ENCODE results near the gene OR10H5. TPM values are rescaled to one million over a fixed set of nuclear protein-coding genes. Genes with fewer than 3 reads are reported as not detected.

The OR10H5 gene
- polyA plus RNA-seq, 1 experiment = not detected

DNA sequence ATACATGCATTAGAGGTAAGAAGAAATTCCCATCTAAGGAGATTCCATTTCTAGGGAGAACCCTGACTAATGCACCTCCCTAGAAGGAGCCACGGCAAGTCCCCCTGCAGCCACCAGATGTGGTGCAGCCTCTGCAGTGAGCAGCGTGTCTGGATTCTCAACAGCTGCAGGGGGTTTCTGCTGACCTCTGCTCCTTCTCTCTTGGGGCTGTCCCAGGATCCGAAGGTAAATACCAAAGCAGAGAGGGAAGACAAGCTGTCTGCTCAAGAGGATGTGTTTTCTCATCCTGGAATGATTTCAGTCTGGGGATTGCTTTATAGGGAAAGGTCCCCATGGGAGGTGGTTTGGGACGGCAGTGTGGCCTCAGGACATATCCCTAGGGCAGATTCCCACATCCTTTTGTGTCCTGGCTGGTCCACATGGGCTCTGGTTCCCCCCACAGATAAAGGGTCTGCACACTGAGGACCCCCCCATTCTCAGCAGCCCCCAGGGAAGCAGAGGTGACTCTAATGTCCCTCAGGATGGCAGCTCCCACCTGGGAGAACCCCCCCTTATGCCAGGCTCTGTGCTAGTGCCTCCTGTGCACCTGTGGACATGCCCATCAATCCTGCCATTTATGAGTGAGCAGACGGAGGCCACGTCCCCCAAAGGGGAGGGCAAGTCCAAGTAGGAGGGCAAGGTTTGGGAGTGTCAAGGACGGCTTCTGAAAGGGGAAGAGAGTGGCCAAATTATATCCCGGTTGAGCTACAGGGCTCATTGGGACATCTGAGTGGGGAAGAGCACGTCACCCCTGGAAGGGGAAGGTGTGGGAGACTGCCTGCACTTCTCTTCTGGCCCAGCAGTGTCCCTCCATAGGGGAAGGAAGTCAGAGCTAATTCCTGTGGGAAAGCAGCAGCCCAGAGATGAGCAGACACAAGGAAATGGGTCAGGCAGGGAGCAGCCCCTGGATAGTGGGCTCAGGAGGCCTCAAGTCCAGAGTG lies 10.2 kb upstream of the OR10H5 start:
- Histone ChIP-seq H3K27ac (ENCODE audit: low read depth, low read length) (no peak overlapping the region), H3K4me3 (ENCODE audit: low read depth, low read length) (no peak overlapping the region), H3K9me3 (ENCODE audit: control insufficient read depth, insufficient read depth, low read length) (peaks cover 51% of the 10 kb centered on the region), H3K27me3 (ENCODE audit: control insufficient read depth, insufficient read depth, low read length) (no peaks in the 10 kb centered on the region)
- ChIA-PET CTCF (no interaction called here), POLR2A (no interaction called here)
- TF ChIP-seq, protein P1, sequence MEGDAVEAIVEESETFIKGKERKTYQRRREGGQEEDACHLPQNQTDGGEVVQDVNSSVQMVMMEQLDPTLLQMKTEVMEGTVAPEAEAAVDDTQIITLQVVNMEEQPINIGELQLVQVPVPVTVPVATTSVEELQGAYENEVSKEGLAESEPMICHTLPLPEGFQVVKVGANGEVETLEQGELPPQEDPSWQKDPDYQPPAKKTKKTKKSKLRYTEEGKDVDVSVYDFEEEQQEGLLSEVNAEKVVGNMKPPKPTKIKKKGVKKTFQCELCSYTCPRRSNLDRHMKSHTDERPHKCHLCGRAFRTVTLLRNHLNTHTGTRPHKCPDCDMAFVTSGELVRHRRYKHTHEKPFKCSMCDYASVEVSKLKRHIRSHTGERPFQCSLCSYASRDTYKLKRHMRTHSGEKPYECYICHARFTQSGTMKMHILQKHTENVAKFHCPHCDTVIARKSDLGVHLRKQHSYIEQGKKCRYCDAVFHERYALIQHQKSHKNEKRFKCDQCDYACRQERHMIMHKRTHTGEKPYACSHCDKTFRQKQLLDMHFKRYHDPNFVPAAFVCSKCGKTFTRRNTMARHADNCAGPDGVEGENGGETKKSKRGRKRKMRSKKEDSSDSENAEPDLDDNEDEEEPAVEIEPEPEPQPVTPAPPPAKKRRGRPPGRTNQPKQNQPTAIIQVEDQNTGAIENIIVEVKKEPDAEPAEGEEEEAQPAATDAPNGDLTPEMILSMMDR (IDR thresholded peaks at IDR 0.05; ENCODE audit: low read depth, low read length) = no peak
- no peak for DNase-seq (ENCODE audit: low read depth, low spot score)

DNA sequence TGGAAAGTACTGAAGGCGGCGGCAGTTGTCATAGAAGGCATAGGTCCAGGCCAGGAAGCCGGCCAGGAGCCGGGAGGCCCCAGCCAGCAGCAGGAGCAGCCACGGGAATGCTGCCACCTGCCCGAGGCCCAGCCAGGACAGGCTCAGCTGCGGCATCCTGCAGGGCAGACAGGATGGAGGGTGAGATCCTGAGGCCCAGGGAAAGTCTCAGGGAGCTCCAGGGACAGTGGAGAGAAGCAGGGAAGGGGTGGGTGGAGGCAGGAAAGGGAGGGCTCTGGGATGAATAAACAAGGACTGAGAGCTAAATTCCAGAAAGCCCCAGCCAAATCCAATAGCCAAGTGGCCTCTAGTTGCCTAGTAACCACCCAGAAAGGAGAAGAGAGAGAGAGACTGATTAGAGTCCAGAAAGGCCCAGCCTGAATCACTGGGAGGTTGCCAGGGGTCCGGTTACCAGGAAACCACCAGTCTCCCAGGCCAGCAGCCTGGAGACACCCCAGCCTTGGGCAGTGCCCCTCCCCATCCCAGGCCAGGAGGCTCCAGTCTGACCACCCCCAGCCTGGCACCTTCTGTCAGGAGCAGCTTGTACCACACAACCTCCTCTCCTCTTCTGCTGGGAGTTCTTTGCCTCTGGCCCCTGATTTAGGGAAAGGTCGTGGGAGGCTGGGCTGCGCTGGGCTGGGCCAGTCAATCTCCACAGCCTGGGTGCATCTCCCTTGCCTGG lies 7.5 kb upstream of the OR10H5 start:
- DNase-seq (ENCODE audit: low read depth, low spot score) = no peak
- CTCF ChIA-PET = no interaction called here
- H3K27me3 ChIP-seq (ENCODE audit: control insufficient read depth, insufficient read depth, low read length) = no peaks in the 10 kb centered on the region
- no peak overlapping the region for H3K27ac ChIP-seq (ENCODE audit: low read depth, low read length)
- POLR2A ChIA-PET = no interaction called here
- TF ChIP-seq, protein P1 (IDR thresholded peaks at IDR 0.05; ENCODE audit: low read depth, low read length) = no peak
- H3K4me3 ChIP-seq (ENCODE audit: low read depth, low read length) = no peak overlapping the region
- H3K9me3 ChIP-seq (ENCODE audit: control insufficient read depth, insufficient read depth, low read length) = peaks cover 48% of the 10 kb centered on the region

DNA sequence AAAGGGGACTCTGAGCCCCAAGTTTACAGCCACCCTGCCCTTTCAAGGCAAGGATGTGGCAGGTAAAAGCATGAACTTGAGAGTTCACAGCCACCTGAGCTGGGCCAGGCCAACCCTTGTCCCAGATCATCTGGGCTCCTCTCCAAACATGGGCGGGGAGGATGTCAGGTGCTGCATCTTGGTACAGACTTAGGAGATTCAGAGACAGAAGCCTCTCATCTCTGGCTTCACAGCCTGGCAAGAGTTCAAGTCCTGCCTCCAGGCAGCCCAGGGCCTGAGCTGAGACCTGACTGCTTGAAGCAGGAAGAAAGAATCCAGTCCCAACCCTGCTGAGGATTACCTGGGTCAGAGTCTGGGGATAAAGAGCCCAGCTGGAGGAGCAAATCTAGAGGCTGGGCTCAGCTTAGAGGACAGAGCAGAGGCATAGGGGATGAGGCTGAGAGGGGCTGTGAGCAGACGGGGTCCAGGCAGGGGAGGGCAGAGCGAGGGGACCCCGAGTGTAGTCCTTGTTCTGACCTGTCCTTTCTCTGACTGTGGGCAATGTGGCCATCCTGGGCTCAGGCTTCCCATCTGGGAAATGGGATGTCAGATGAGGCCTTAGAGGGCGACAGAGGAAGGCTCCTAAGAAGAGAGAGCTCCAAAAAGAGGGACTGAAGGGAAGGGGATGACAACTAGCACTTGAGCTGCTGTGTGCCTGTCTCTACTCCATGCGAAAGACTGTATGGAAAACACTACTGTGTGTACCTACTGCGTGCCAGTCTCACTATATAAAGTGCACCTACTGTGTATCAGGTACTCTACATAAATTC lies 6.6 kb upstream of the OR10H5 start:
- DNase-seq (ENCODE audit: low read depth, low spot score) = no peak
- TF ChIP-seq, protein P1 (IDR thresholded peaks at IDR 0.05; ENCODE audit: low read depth, low read length) = no peak
- H3K27me3 ChIP-seq (ENCODE audit: control insufficient read depth, insufficient read depth, low read length) = no peaks in the 10 kb centered on the region
- peaks cover 42% of the 10 kb centered on the region for H3K9me3 ChIP-seq (ENCODE audit: control insufficient read depth, insufficient read depth, low read length)
- POLR2A ChIA-PET = no interaction called here
- no peak overlapping the region for H3K4me3 ChIP-seq (ENCODE audit: low read depth, low read length)
- H3K27ac ChIP-seq (ENCODE audit: low read depth, low read length) = no peak overlapping the region
- CTCF ChIA-PET = no interaction called here

DNA sequence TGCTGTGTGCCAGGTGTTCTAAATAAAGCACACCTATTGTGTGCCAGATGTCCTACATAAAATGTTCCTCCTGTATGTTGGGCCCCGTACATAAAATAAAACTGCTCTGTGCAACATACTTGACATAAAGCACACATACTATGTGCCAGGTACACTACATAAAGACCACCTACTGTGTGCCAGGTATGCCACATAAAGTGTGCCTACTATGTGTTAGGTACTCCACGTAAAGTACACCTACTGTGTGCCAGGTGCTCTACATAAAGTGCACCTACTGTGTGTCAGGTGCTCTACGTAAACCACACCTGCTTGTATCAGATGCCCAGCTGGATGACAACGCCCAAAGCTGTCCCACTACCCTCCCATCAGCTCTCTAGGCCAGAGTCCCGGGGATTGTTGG lies 5.8 kb upstream of the OR10H5 start:
- Histone ChIP-seq H3K27me3 (ENCODE audit: control insufficient read depth, insufficient read depth, low read length) (no peaks in the 10 kb centered on the region), H3K27ac (ENCODE audit: low read depth, low read length) (no peak overlapping the region), H3K9me3 (ENCODE audit: control insufficient read depth, insufficient read depth, low read length) (peaks cover 40% of the 10 kb centered on the region), H3K4me3 (ENCODE audit: low read depth, low read length) (no peak overlapping the region)
- TF ChIP-seq, protein P1 (IDR thresholded peaks at IDR 0.05; ENCODE audit: low read depth, low read length) = no peak
- DNase-seq (ENCODE audit: low read depth, low spot score) = no peak
- CTCF ChIA-PET = no interaction called here
- POLR2A ChIA-PET = no interaction called here

All from AG04450 (cell line).